Measurements from ENCODE around the gene ZWILCH.

GRCh38 chr15:66545255-66545654, 40.1 kb downstream of the ZWILCH start:
- TF ChIP-seq TEAD4 (IDR thresholded peaks at IDR 0.05) (no peak), CEBPB (IDR thresholded peaks at IDR 0.05) (no peak), EGR1 (IDR thresholded peaks at IDR 0.05) (no peak), TCF12 (IDR thresholded peaks at IDR 0.05; ENCODE audit: low read depth) (no peak), CREB1 (IDR thresholded peaks at IDR 0.05; ENCODE audit: low read depth) (no peak), FOXM1 (IDR thresholded peaks at IDR 0.05; ENCODE audit: borderline replicate concordance, low read depth) (no peak), TAF1 (IDR thresholded peaks at IDR 0.05; ENCODE audit: low read depth) (no peak), EP300 (IDR thresholded peaks at IDR 0.05; ENCODE audit: borderline replicate concordance) (no peak), YY1 (IDR thresholded peaks at IDR 0.05; ENCODE audit: low read depth) (no peak), RAD21 (IDR thresholded peaks at IDR 0.05; ENCODE audit: low read depth) (no peak), MAX (IDR thresholded peaks at IDR 0.05) (no peak), ZBTB7A (IDR thresholded peaks at IDR 0.05; ENCODE audit: low read depth) (no peak)
- TF ChIP-seq, protein P1, sequence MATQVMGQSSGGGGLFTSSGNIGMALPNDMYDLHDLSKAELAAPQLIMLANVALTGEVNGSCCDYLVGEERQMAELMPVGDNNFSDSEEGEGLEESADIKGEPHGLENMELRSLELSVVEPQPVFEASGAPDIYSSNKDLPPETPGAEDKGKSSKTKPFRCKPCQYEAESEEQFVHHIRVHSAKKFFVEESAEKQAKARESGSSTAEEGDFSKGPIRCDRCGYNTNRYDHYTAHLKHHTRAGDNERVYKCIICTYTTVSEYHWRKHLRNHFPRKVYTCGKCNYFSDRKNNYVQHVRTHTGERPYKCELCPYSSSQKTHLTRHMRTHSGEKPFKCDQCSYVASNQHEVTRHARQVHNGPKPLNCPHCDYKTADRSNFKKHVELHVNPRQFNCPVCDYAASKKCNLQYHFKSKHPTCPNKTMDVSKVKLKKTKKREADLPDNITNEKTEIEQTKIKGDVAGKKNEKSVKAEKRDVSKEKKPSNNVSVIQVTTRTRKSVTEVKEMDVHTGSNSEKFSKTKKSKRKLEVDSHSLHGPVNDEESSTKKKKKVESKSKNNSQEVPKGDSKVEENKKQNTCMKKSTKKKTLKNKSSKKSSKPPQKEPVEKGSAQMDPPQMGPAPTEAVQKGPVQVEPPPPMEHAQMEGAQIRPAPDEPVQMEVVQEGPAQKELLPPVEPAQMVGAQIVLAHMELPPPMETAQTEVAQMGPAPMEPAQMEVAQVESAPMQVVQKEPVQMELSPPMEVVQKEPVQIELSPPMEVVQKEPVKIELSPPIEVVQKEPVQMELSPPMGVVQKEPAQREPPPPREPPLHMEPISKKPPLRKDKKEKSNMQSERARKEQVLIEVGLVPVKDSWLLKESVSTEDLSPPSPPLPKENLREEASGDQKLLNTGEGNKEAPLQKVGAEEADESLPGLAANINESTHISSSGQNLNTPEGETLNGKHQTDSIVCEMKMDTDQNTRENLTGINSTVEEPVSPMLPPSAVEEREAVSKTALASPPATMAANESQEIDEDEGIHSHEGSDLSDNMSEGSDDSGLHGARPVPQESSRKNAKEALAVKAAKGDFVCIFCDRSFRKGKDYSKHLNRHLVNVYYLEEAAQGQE (IDR thresholded peaks at IDR 0.05; ENCODE audit: low read depth) = no peak
- TF ChIP-seq, protein P2, sequence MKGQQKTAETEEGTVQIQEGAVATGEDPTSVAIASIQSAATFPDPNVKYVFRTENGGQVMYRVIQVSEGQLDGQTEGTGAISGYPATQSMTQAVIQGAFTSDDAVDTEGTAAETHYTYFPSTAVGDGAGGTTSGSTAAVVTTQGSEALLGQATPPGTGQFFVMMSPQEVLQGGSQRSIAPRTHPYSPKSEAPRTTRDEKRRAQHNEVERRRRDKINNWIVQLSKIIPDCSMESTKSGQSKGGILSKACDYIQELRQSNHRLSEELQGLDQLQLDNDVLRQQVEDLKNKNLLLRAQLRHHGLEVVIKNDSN (IDR thresholded peaks at IDR 0.05) = no peak
